Right cardiac atrium (tissue), 5 donors: ENCODE results near the gene ATP6V1C2. TPM values are rescaled to one million over a fixed set of nuclear protein-coding genes. Genes with fewer than 3 reads are reported as not detected.
"Not testable (repeated sequence)": the region's sequence is repeated elsewhere in the genome, so short reads cannot be mapped to it uniquely, and the experiment has no call there.

ENCODE experiments used
- ATAC-seq, 2 donors: fragments of 200-7000 bp; cut with Tn5 transposase; one replicate each; pipeline versions ENCODE4 v1.8.0 to v1.9.1; 2020; ENCODE audit warnings: moderate library complexity in 2 of 2, mild to moderate bottlenecking in 1 of 2
- DNase-seq, 3 donors: peaks; one replicate each; pipeline ENCODE4 v3.0.0-alpha.2; 2020
- H3K27ac ChIP-seq: one replicate; pipeline ENCODE4 v1.5.1; 2013; ENCODE audit warnings: mild to moderate bottlenecking, low read length, control low read depth, moderate library complexity
- H3K27me3 ChIP-seq: one replicate; pipeline ENCODE4 v1.6.1; 2013; ENCODE audit not compliant: control insufficient read depth, insufficient read depth
- H3K4me1 ChIP-seq: one replicate; pipeline ENCODE4 v1.6.1; 2013; ENCODE audit warnings: low read length; ENCODE audit not compliant: control insufficient read depth, insufficient read depth
- H3K4me3 ChIP-seq: one replicate; pipeline ENCODE4 v1.5.1; 2013; ENCODE audit warnings: low read length, control low read depth
- H3K9me3 ChIP-seq: one replicate; pipeline ENCODE4 v1.6.1; 2013; ENCODE audit warnings: low read length; ENCODE audit not compliant: control insufficient read depth
- WGBS: extraction: QIAGEN DNeasy Blood & Tissue Kit; methylation state at CpG from one replicate; pipeline ENCODE4 v1.1.7; 2013; 5-methylcytosine and 5-hydroxymethylcytosine counted together
- intact Hi-C, 4 donors: fragments of 100-400 bp; cut with DNase I; formaldehyde crosslinking; loops; one replicate each; pipeline versions ENCODE4 v1.11.0 to v1.14.0; 2022 to 2023
- polyA plus RNA-seq: library from polyadenylated mRNA; stranded (reverse); fragments of 200-250 nt; gene quantifications from one replicate; pipeline ENCODE4 v1.2.3, GENCODE V29; 2013
- total RNA-seq, 4 donors: library from RNA; stranded (reverse); fragmentation: NEBNext Ultra II Directional; extraction: Animal tissue kit (Norgen Biotek cat#: 25700); gene quantifications; one replicate each; pipeline ENCODE4 v1.2.1, GENCODE V29; 2021
- donor health status: healthy with polysubstance abuse.
- donor health status: DM: no; HTN: yes; CAD: no.
- donor health status: DM: no; HTN: no; CAD: no.
- donor health status: DM: no; HTN: yes; CAD: no; lungs with severe emphysema.
- donor health status: DM: yes; HTN: yes; CAD: no.

The ATP6V1C2 gene
- total and polyA plus RNA-seq, 5 donors: 0.09 to 0.52 (median 0.36) TPM; not detected in 2

- no peak for DNase-seq
- H3K9me3 ChIP-seq: no peaks in the 10 kb centered on the region
- no peaks in the 10 kb centered on the region for H3K27me3 ChIP-seq
- no peak overlapping the region for H3K27ac ChIP-seq
- ATAC-seq: no peak
- H3K4me3 ChIP-seq: no peak overlapping the region
- 92% methylated on average over 6 of the region's 6 CpGs for WGBS
- no peaks in the 10 kb centered on the region for H3K4me1 ChIP-seq
- intact Hi-C loops: no loop called here
These were observed 69.0 kb downstream of the ATP6V1C2 start for GRCh38 chr2:10790228-10790973.

- DNase-seq: no peak
- H3K27me3 ChIP-seq: no peaks in the 10 kb centered on the region
- H3K9me3 ChIP-seq: no peaks in the 10 kb centered on the region
- no peaks in the 10 kb centered on the region for H3K4me1 ChIP-seq
- whole genome bisulfite sequencing: 58% methylated on average over 2 of the region's 2 CpGs
- intact Hi-C loops: no loop called here
- H3K27ac ChIP-seq: no peak overlapping the region
- no peak overlapping the region for H3K4me3 ChIP-seq
- no peak for ATAC-seq
These were observed 70.7 kb downstream of the ATP6V1C2 start for GRCh38 chr2:10792001-10792634.

GRCh38 chr2:10792660-10793400 lies 71.4 kb downstream of the ATP6V1C2 start:
- Histone ChIP-seq H3K4me3 (no peak overlapping the region), H3K27ac (no peak overlapping the region), H3K4me1 (no peaks in the 10 kb centered on the region), H3K9me3 (no peaks in the 10 kb centered on the region), H3K27me3 (no peaks in the 10 kb centered on the region)
- DNase-seq (no peak), ATAC-seq (no peak)
- WGBS: 90% methylated on average over 17 of the region's 17 CpGs
- intact Hi-C loops: no loop called here

GRCh38 chr2:10793816-10794215 lies 72.4 kb downstream of the ATP6V1C2 start:
- Histone ChIP-seq H3K27ac (no peak overlapping the region), H3K4me1 (no peaks in the 10 kb centered on the region), H3K27me3 (no peaks in the 10 kb centered on the region), H3K4me3 (no peak overlapping the region), H3K9me3 (no peaks in the 10 kb centered on the region)
- intact Hi-C loops: no loop called here
- ATAC-seq (no peak), DNase-seq (no peak)
- WGBS: 91% methylated on average over 1 of the region's 1 CpG

- Histone ChIP-seq H3K4me1 (no peaks in the 10 kb centered on the region), H3K27ac (no peak overlapping the region), H3K27me3 (no peaks in the 10 kb centered on the region), H3K9me3 (no peaks in the 10 kb centered on the region), H3K4me3 (no peak overlapping the region)
- ATAC-seq (no peak), DNase-seq (no peak)
- intact Hi-C loops: no loop called here
- WGBS: 60% methylated on average over 5 of the region's 5 CpGs
These were observed 73.4 kb downstream of the ATP6V1C2 start for GRCh38 chr2:10794876-10795275.

GRCh38 chr2:10795508-10796046 lies 74.1 kb downstream of the ATP6V1C2 start:
- H3K27me3 ChIP-seq: no peaks in the 10 kb centered on the region
- no peak overlapping the region for H3K4me3 ChIP-seq
- H3K4me1 ChIP-seq: no peaks in the 10 kb centered on the region
- no peaks in the 10 kb centered on the region for H3K9me3 ChIP-seq
- 58% methylated on average over 7 of the region's 7 CpGs for WGBS
- intact Hi-C loops: no loop called here
- ATAC-seq (no peak), DNase-seq (no peak)
- no peak overlapping the region for H3K27ac ChIP-seq

GRCh38 chr2:10796703-10797102 lies 75.3 kb downstream of the ATP6V1C2 start:
- no peak for ATAC-seq
- DNase-seq: no peak
- WGBS: 95% methylated on average over 2 of the region's 2 CpGs
- H3K9me3 ChIP-seq: no peaks in the 10 kb centered on the region
- H3K27me3 ChIP-seq: no peaks in the 10 kb centered on the region
- H3K4me3 ChIP-seq: no peak overlapping the region
- no peak overlapping the region for H3K27ac ChIP-seq
- H3K4me1 ChIP-seq: no peaks in the 10 kb centered on the region
- intact Hi-C loops: no loop called here

GRCh38 chr2:10798783-10799182 lies 77.4 kb downstream of the ATP6V1C2 start:
- H3K4me3 ChIP-seq: no peak overlapping the region
- intact Hi-C loops: no loop called here
- no peak overlapping the region for H3K27ac ChIP-seq
- ATAC-seq (no peak), DNase-seq (no peak)
- WGBS: 83% methylated on average over 8 of the region's 8 CpGs
- H3K27me3 ChIP-seq: no peaks in the 10 kb centered on the region
- no peaks in the 10 kb centered on the region for H3K9me3 ChIP-seq
- no peaks in the 10 kb centered on the region for H3K4me1 ChIP-seq

GRCh38 chr2:10800163-10800562 lies 78.7 kb downstream of the ATP6V1C2 start:
- Histone ChIP-seq H3K27me3 (no peaks in the 10 kb centered on the region), H3K9me3 (no peaks in the 10 kb centered on the region), H3K4me1 (no peaks in the 10 kb centered on the region), H3K27ac (no peak overlapping the region), H3K4me3 (no peak overlapping the region)
- no peak for DNase-seq
- intact Hi-C loops: no loop called here
- ATAC-seq: no peak
- WGBS: 91% methylated on average over 4 of the region's 4 CpGs

- 71% methylated on average over 8 of the region's 8 CpGs for WGBS
- ATAC-seq (no peak), DNase-seq (no peak)
- H3K27ac ChIP-seq: no peak overlapping the region
- H3K9me3 ChIP-seq: no peaks in the 10 kb centered on the region
- no peaks in the 10 kb centered on the region for H3K27me3 ChIP-seq
- intact Hi-C loops: no loop called here
- no peak overlapping the region for H3K4me3 ChIP-seq
- peaks cover 2% of the 10 kb centered on the region for H3K4me1 ChIP-seq
These were observed 81.2 kb downstream of the ATP6V1C2 start for GRCh38 chr2:10802657-10803056.

GRCh38 chr2:10805990-10806389 lies 84.6 kb downstream of the ATP6V1C2 start:
- 92% methylated on average over 6 of the region's 6 CpGs for WGBS
- H3K27ac ChIP-seq, H3K9me3 ChIP-seq, H3K4me1 ChIP-seq, ATAC-seq, H3K27me3 ChIP-seq, intact Hi-C loops, H3K4me3 ChIP-seq, DNase-seq: not testable (repeated sequence)
